Measurements from ENCODE around the gene TADA2A.

GRCh38 chr17:37476431-37477120 lies 69.9 kb downstream of the TADA2A start:
- TF ChIP-seq CTCF (IDR thresholded peaks at IDR 0.05) (no peak), POLR2A (IDR thresholded peaks at IDR 0.05) (no peak)
